ENCODE data around the gene CD8A. TPM values are rescaled to one million over a fixed set of nuclear protein-coding genes. Genes with fewer than 3 reads are reported as not detected.

The CD8A gene
- total RNA-seq, 2 donors from 2014 or later: 1.3 to 1.9 TPM

DNA sequence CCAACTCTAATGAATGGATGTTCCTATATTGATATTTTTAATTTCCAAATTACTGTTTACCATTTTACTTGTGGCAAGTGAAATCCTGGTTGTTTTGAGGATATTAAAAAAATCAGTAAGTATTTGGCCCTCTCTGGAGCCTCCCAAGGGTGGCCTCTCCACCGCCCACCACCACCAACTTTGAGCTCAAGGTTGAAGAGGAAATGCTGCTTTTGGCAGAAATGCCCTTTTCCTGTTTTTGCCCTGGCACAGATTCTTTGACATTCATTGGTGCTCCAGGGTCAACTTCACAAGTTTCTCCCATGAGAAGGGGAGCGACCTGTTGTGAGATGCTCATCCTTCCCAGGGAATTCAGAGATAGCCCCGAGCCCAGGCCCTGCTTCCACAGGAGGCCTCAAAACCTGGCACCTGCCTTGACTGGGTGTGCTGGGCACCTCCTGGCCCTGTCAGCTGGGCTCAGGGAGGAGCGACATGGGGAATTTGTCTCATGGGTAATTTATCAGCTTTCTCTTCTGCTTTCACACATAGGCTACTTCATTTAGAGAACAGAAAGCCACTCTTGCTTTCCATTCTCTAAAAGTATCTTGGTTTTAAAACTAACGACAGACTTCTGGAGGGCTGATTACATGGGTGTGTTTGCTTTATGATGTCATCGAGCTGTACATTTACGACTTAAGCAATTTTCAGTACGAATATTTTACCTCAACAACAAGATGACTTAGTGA, 6.9 kb downstream of the CD8A start:
- DNase-seq (ENCODE audit: low spot score): no peak
- intact Hi-C loops (cut with DNase I): no loop called here

GRCh38 chr2:86782748-86783147, 8.0 kb downstream of the CD8A start:
- no peak for DNase-seq (ENCODE audit: low spot score)
- intact Hi-C loops (cut with DNase I): no loop called here

- intact Hi-C loops (cut with DNase I): no loop called here
- no peak for DNase-seq (ENCODE audit: low spot score)
Observed at GRCh38 chr2:86781363-86781762, 9.3 kb downstream of the CD8A start.

DNA sequence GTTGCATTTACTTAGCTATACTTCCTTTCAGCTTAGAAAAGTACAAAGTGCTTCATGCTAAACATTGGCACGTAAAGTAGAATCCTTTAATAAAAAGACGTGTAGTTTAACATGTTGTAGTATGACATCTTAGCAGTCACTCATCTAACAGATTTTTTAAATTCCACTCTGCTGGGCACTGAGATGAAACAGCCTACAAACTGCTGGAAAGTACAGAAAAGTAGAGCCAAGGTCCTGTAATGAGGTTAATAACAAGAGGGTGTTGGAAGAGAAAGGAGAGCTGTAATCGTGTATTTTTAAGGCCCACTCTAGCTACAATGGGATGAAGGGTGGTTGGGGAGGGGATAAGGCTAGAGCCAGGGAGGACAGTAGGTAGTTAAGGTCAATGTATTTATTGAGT, 10.7 kb downstream of the CD8A start:
- DNase-seq (ENCODE audit: low spot score): no peak
- intact Hi-C loops (cut with DNase I): no loop called here

GRCh38 chr2:86778957-86779356, 11.8 kb downstream of the CD8A start:
- DNase-seq (ENCODE audit: low spot score): no peak
- intact Hi-C loops (cut with DNase I): no loop called here

- DNase-seq (ENCODE audit: low spot score): no peak
- intact Hi-C loops (cut with DNase I): no loop called here
Observed at GRCh38 chr2:86776532-86776931, 14.2 kb downstream of the CD8A start.

GRCh38 chr2:86775338-86775737, 15.4 kb downstream of the CD8A start:
- DNase-seq (ENCODE audit: low spot score): no peak
- intact Hi-C loops (cut with DNase I): no loop called here

DNA sequence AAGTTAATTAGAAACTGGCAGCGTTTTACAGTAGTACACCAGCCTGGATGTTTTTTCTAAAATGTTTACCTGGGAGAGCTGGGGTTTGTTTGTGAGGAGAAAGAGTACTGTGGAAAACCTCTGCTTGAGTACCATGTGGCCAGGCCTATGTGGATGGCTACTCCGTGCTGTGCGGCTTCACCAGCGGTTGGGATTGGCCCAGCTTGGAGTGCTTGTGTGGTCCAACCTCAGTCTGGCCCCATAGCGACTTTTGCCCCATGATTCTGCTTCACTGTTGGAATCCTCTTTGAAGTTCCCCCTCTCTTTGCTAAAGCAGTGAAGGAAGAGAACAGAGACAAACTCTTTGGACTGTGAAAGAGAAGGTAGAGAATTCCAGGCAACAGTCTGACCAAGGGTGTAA, 15.9 kb downstream of the CD8A start:
- intact Hi-C loops (cut with DNase I): no loop called here

GRCh38 chr2:86772611-86773010, 18.1 kb downstream of the CD8A start:
- intact Hi-C loops (cut with DNase I): no loop called here
- DNase-seq (ENCODE audit: low spot score): no peak

More for the DNA sequence above, 15.9 kb downstream of the CD8A start:
- no peak for DNase-seq (ENCODE audit: low spot score)

DNA sequence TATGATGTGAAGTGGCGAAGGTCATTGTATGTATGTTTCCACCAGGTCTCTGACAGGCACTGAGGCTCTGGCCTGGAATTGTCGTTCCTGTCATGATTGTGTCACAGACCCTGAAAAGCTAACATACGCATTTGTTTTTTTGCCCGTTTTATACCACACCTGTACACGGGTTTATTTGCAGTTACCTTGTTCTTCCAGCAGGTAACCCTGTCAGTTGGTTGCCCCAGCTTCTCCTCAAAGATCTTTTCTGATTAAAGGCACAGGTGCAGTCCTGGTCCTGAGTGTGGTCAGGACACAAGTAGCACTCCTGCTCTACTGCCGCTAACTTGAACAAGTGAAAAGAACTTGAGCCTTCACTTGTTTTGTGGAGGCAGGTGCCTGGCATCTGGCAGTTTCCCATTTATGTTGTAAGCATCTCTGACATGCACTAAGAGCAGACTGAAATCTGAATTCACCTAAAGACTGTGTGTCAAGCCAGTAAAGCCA, 19.9 kb downstream of the CD8A start:
- intact Hi-C loops (cut with DNase I): no loop called here
- DNase-seq (ENCODE audit: low spot score): no peak

- DNase-seq (ENCODE audit: low spot score): no peak
- intact Hi-C loops (cut with DNase I): no loop called here
Observed at GRCh38 chr2:86769838-86770237, 20.9 kb downstream of the CD8A start.

GRCh38 chr2:86768189-86768949, 22.3 kb downstream of the CD8A start:
- intact Hi-C loops (cut with DNase I): no loop called here
- DNase-seq (ENCODE audit: low spot score): no peak

DNA sequence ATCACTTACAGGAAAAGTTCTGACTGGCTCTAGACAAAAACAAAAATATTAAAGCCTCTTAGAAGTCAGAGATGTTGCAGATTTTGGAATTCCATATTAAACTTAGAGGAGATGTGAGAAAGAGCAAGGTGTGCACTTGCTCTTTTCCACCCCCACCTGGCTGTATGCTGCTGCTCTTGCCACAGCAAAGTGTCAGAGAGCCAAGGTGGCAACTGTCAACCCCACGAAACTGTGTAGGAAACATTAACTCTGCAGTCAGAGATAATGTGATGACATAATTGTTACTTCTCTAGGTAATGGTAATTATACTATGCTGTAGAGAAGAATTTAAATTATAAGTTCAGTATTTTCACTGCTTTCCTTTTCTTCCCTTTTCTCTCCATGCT, 25.4 kb downstream of the CD8A start:
- intact Hi-C loops (cut with DNase I): no loop called here
- DNase-seq (ENCODE audit: low spot score): no peak

DNA sequence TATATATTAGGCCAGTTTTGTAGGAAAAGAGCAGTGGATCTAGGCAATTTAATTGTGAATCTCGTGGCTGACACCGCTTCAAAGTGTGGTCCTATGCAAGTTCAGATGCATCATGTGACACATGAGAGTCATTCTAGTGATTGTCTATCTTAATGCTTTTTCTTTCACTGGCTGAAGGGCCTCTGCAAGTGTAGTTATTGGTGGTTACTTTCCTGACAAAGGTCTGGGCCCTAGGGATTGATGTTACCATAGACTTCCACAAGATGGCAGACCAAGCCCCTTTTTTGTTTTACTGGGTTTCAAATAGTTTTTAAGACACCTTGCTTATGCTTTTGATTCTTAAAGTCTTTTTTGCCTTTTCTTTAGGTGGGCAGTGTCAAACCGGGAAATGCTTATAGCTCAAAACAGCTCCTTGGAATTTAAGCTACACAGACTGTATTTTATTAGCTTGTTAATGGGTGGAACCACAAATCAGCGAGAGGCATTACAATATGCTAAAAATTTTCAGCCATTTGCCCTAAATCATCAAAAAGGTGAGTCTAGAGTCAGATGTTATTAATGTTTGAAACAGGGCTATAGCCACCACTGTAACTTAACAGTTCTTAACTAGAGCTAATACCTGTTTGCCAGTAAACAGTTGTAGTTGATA, 25.9 kb downstream of the CD8A start:
- intact Hi-C loops (cut with DNase I): no loop called here
- no peak for DNase-seq (ENCODE audit: low spot score)

DNA sequence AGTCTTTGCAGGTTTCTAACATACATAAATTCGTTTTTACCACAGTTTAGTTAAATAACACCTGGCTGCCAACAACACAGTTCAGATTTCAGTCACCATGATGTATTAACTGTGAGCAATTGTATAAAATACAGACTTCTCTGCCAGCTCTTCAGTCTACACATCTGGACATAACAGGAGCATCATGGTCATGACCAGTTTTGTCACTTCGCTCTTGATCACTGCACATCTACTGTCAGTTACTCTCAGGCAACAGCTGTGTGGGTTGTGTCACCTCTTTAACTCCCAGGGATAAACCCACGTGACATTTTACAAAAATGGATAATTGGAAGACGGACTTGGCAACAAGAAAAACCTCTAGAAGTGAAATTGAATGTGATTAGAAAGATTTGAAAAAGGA, 30.3 kb downstream of the CD8A start:
- DNase-seq (ENCODE audit: low spot score): no peak
- intact Hi-C loops (cut with DNase I): no loop called here

DNA sequence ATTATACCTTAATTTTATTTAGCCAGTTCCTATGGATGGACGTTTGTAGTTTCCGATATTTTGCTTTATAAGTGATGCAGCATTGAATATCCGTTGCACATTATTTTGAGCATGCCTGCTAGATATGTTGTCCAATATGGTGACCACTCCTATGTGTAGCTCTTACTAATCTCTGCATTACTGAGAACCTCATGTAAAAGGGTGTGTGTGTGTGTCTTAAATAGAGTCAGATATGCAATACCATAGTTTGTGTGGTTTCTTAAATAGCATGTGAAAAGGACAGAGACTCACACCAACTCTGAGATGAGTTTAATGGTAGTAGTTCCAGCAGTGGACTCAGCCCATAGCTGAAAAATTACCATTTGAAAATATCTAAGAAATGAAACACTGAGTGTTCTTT, 32.3 kb downstream of the CD8A start:
- intact Hi-C loops (cut with DNase I): no loop called here
- no peak for DNase-seq (ENCODE audit: low spot score)

DNA sequence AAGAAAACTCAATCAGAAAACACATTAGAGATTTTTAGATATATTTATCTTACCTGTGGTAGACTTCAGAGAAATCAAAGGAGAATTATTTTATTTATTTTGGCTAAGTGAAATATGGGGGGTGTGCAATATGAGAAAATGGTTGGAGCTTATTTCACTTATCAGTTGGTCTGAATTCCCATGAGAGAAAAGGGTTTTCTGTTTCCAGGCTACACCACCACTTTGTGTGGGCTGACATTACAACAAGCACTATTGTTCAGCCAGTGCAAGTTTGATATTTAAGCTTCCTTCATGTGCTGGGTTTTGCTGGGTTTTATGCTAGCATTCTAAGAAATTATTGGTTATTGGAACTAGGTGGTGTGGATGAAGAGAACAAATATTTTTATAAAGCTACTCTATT, 37.1 kb downstream of the CD8A start:
- intact Hi-C loops (cut with DNase I): no loop called here
- no peak for DNase-seq (ENCODE audit: low spot score)

- intact Hi-C loops (cut with DNase I): no loop called here
- DNase-seq (ENCODE audit: low spot score): no peak
Observed at GRCh38 chr2:86752934-86753333, 37.8 kb downstream of the CD8A start.

- DNase-seq (ENCODE audit: low spot score): no peak
- intact Hi-C loops (cut with DNase I): no loop called here
Observed at GRCh38 chr2:86751778-86752177, 38.9 kb downstream of the CD8A start.

DNA sequence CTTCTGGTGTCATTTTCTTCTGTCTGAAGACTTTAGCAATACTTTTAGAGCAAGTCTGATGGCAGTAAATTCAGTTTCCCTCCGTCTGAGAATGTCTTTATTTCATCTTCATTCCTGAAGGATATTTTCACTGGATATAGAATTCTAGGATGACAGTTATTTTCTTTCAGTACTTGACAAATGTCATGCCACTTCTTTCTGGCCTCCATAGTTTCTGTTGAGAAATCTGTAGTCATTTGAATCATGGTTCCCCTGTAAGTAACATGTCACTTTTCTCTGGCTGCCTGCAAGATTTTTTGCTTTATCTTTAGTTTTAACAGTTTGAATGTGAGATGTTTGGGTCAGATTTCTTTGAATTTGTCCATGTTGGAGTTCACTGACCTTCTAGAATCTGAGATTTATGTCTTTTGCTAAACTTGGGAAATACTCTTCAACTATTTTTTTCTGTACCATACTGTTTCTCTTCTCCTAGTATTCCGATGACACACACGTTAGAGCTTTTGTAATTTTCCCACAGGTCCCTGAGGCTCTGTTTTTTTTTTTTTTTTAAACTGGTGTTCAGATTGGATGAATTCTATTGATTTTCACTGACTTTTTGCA, 40.4 kb downstream of the CD8A start:
- intact Hi-C loops (cut with DNase I): no loop called here
- DNase-seq (ENCODE audit: low spot score): no peak
